GM12874 (cell line): ENCODE results near the gene NLK.

Experiments used
- TF ChIP-seq, protein P1 (sequence below): IDR thresholded peaks from 2 replicates; pipeline ENCODE4 v1.5.1; 2011; ENCODE audit warnings: low read depth, mild to moderate bottlenecking, control low read depth, low read length, moderate library complexity; ENCODE audit not compliant: insufficient read depth

NLK gene

GRCh38 chr17:28169621-28170349 is 127.3 kb downstream of the NLK start:
- TF ChIP-seq, protein P1, sequence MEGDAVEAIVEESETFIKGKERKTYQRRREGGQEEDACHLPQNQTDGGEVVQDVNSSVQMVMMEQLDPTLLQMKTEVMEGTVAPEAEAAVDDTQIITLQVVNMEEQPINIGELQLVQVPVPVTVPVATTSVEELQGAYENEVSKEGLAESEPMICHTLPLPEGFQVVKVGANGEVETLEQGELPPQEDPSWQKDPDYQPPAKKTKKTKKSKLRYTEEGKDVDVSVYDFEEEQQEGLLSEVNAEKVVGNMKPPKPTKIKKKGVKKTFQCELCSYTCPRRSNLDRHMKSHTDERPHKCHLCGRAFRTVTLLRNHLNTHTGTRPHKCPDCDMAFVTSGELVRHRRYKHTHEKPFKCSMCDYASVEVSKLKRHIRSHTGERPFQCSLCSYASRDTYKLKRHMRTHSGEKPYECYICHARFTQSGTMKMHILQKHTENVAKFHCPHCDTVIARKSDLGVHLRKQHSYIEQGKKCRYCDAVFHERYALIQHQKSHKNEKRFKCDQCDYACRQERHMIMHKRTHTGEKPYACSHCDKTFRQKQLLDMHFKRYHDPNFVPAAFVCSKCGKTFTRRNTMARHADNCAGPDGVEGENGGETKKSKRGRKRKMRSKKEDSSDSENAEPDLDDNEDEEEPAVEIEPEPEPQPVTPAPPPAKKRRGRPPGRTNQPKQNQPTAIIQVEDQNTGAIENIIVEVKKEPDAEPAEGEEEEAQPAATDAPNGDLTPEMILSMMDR, result no peak

DNA sequence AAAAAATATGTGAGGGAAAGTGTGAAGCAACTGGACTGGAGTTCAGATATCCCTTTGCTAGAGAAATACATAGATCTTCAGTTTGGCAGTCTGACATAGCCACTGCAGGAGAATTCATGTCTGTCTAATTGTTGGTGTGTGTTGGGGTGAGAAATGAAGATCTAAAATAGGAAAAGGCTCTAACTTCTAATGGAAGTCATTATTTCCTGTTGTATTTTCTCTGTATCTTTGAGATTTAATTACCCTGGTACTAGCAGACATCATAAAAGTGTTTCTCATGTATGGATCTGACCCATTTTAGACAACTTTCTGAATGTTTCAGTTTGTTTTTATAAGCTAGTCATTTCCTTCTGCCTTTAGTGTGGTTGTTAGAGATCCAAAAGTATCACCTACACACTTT is 128.3 kb downstream of the NLK start:
- TF ChIP-seq, protein P1, result no peak

DNA sequence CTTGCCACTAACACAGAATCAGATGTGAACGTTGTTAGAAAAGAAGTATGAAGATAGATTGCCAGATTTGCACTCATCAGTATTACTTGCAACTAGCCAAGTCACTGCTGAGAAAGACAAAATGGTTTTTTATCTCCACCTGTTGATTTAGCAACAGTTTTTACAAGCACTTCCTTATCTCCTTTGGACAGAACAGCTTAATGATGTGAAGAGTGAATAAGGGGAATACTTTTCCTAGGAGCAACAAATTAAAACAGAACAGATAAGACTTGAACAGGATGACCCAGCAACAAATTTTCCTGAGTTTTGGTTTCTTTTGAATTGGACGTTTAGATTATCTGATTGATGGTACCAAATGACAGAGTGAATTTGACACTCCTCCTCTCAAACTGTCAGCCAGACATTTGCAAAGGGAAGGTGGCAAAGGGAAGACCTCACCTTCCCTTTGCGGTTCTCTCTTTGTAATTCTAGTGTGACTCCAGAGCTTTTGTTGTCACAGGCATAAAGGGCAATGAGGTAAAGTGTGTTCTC is 130.6 kb downstream of the NLK start:
- TF ChIP-seq, protein P1, result no peak

DNA sequence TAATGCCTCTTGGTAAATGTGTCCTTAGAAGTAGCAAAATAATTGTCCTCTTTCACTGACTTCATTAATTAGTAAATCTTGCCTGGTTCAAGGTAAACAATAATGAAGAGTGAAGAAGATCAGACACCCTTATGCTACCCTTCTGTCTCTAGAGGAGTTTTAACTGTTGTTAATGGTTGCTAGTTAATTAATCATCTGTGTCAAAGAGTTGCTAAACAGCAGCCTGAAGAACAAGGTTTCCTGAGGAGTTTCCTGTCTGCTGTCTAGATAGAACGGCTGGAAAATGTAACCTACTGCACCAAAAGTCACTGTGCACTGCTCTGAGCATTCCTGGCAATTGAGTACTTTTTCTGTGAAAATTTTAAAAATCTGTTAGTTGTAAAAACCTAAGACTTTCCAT is 131.3 kb downstream of the NLK start:
- TF ChIP-seq, protein P1, result no peak

DNA sequence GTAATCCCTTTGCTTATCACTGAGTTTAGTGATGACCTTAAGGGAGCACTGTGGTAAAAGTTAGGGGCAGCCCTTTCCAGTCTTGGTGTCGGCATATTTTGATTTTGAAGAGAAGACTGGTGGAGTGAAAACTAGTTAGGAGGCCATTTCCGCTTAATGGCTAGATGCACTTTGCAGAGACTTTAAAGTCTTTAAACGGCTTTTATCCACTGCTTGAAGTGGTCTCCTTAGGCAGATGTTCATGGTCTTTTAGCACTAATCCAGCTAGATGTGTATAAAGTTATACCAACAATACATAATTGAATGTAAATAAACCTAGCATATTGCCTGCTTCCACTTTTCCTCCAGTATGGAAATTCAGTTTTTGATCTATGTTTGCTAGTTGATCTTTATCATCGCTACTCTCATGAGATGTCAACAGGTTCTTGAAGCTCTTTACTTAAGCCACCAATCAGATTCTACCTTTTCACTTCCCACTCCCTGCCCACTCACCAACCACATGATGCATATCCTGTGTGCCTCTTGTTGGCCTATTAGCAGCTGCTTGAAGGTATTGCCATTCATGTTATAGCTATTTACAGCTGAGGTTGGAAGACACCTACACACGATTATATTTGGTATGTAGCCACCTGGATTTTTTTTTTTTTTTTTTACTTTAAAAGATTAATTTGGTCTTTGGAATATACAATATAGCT is 132.0 kb downstream of the NLK start:
- TF ChIP-seq, protein P1, result no peak

- TF ChIP-seq, protein P1, result no peak
These were observed 134.9 kb downstream of the NLK start for GRCh38 chr17:28177351-28177750.

- TF ChIP-seq, protein P1, result no peak
These were observed 136.3 kb downstream of the NLK start for GRCh38 chr17:28178800-28179199.
